DOHH2 (cell line): ENCODE data around the gene RDH8.

Experiments used
- H3F3A ChIP-seq: fragments of 200-600 bp; sonication (generic), shearing (Covaris generic); 2 replicates; pipeline ENCODE4 v1.6.0; 2016; ENCODE audit warnings: antibody characterized with exemption, mild to moderate bottlenecking; ENCODE audit not compliant: control insufficient read depth, insufficient read depth
- H3K27ac ChIP-seq: fragments of 200-600 bp; sonication (generic); 2 replicates; pipeline ENCODE4 v1.5.1; 2014; ENCODE audit warnings: low read depth, mild to moderate bottlenecking, low read length, moderate library complexity
- H3K27me3 ChIP-seq: fragments of 200-600 bp; sonication (generic); 2 replicates; pipeline ENCODE4 v1.6.1; 2014; ENCODE audit warnings: mild to moderate bottlenecking, low read length, mixed read lengths; ENCODE audit not compliant: control insufficient read depth
- H3K36me3 ChIP-seq: fragments of 200-600 bp; sonication (generic); 2 replicates; pipeline ENCODE4 v1.6.1; 2014; ENCODE audit warnings: mild to moderate bottlenecking, low read length, moderate library complexity, mixed read lengths; ENCODE audit not compliant: control insufficient read depth
- H3K4me1 ChIP-seq: fragments of 200-600 bp; sonication (generic); 2 replicates; pipeline ENCODE4 v1.6.1; 2014; ENCODE audit warnings: mild to moderate bottlenecking, low read length, mixed read lengths; ENCODE audit not compliant: control insufficient read depth
- H3K4me2 ChIP-seq: fragments of 200-600 bp; sonication (generic); 2 replicates; pipeline ENCODE4 v1.6.0; 2014; ENCODE audit warnings: mild to moderate bottlenecking, low read length, moderate library complexity
- H3K4me3 ChIP-seq: fragments of 200-600 bp; sonication (generic); 2 replicates; pipeline ENCODE4 v1.5.1; 2014; ENCODE audit warnings: mild to moderate bottlenecking, low read length, mixed read lengths
- H3K79me2 ChIP-seq: fragments of 200-600 bp; sonication (generic); 2 replicates; pipeline ENCODE4 v1.6.1; 2014; ENCODE audit warnings: mild to moderate bottlenecking, low read length, mixed read lengths; ENCODE audit not compliant: control insufficient read depth
- H3K9me2 ChIP-seq: fragments of 200-600 bp; sonication (generic); replicated peaks from 2 replicates; pipeline ENCODE4 v1.6.1; 2014; ENCODE audit warnings: mild to moderate bottlenecking, low read length, mixed read lengths; ENCODE audit not compliant: control insufficient read depth
- H3K9me3 ChIP-seq: fragments of 200-600 bp; sonication (generic); 2 replicates; pipeline ENCODE4 v1.6.1; 2014; ENCODE audit warnings: antibody characterized with exemption, low read length, mixed read lengths; ENCODE audit not compliant: control insufficient read depth, insufficient read depth
- H4K20me1 ChIP-seq: fragments of 200-600 bp; sonication (generic); 2 replicates; pipeline ENCODE4 v1.6.0; 2014; ENCODE audit warnings: low read depth, mild to moderate bottlenecking, antibody characterized with exemption, low read length, moderate library complexity; ENCODE audit not compliant: control insufficient read depth, insufficient read depth
- CTCF ChIP-seq: fragments of 200-600 bp; sonication (generic); IDR thresholded peaks from one replicate; pipeline ENCODE4 v1.5.1; 2014; ENCODE audit warnings: antibody characterized with exemption, mild to moderate bottlenecking, low read depth, low read length; ENCODE audit not compliant: poor library complexity, severe bottlenecking
- EZH2phosphoT487 ChIP-seq: fragments of 200-600 bp; sonication (generic); IDR thresholded peaks from 2 replicates; pipeline ENCODE4 v1.6.1; 2017; ENCODE audit warnings: borderline replicate concordance, mild to moderate bottlenecking, antibody characterized with exemption, low read length, moderate library complexity, mixed read lengths

The RDH8 gene

DNA sequence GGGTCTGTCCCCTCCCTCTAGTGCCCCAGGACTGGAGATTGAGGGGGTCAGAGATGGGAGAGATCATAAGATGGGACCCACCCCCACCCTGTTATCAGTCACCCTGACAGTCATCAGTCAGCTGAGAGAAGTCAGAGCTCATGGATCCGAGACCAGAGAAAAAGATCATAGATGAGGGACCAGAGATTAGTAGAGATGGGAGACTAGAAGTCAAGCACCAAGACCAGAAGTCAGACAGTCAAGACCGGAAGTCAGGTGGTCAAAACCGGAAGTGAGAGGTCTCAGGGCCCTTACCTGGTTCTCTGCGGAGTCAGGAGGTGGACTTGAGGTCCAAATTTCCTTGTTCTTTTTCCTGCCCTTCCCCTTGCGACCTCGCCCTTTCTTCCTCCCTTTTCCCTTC is 10.0 kb upstream of the RDH8 start:
- H3K79me2 ChIP-seq = no peaks in the 10 kb centered on the region
- no peak for TF ChIP-seq CTCF
- TF ChIP-seq EZH2phosphoT487 = no peak

GRCh38 chr19:10004617-10005016 is 8.7 kb upstream of the RDH8 start:
- H3K4me3 ChIP-seq = no peak overlapping the region
- H3K79me2 ChIP-seq = no peaks in the 10 kb centered on the region
- no peak overlapping the region for H3K4me2 ChIP-seq
- no peaks in the 10 kb centered on the region for H4K20me1 ChIP-seq
- H3K9me3 ChIP-seq = no peaks in the 10 kb centered on the region
- no peaks in the 10 kb centered on the region for H3K9me2 ChIP-seq
- H3F3A ChIP-seq = no peaks in the 10 kb centered on the region
- no peak overlapping the region for H3K27ac ChIP-seq
- peaks cover 7% of the 10 kb centered on the region; the same call in 1 of the 2 replicates for H3K27me3 ChIP-seq
- H3K4me1 ChIP-seq = peaks cover 5% of the 10 kb centered on the region
- TF ChIP-seq EZH2phosphoT487 (no peak), CTCF (no peak)
- no peaks in the 10 kb centered on the region for H3K36me3 ChIP-seq

More for the DNA sequence above, 10.0 kb upstream of the RDH8 start:
- Histone ChIP-seq H3F3A (no peaks in the 10 kb centered on the region), H3K9me3 (no peaks in the 10 kb centered on the region), H3K4me3 (no peak overlapping the region), H3K4me2 (no peak overlapping the region), H3K4me1 (peaks cover 5% of the 10 kb centered on the region), H4K20me1 (no peaks in the 10 kb centered on the region), H3K36me3 (no peaks in the 10 kb centered on the region), H3K9me2 (no peaks in the 10 kb centered on the region), H3K27me3 (peaks cover 2% of the 10 kb centered on the region; the same call in 1 of the 2 replicates), H3K27ac (no peak overlapping the region)

DNA sequence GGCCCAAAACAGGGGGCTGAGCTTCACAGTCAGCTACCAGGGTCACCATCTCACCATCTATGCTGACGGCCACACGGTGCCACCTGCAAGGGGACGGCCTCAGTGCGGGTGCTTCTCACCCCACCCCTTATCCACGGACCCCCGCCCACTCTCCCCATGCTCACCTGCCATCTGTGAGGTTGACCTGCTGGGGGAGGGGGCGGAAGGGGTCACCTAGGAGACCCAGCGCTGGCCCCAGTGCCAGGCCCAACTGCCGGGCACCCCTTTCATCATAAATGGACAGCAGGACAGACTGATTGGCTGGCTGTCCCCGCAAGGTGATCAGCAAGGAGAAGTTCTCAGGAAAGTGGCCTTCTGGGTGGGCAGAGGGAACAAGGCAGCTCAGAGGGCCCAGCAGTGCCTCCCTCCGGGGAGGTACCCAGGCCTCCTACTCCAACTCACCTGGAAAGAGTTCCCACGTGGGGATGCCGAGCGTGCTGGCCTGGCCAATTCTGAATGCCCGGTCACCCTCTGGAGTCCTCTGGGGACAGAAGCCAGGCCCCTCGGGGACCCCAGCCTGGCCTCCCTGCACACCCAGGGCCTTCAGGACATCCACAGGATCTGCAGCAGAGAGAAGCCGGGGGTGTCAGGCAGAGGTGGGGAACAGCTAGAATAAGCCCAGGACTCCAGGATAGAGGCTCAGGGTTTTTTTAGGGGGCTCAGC is 7.5 kb upstream of the RDH8 start:
- Histone ChIP-seq H3F3A (no peaks in the 10 kb centered on the region), H4K20me1 (no peaks in the 10 kb centered on the region), H3K9me3 (no peaks in the 10 kb centered on the region), H3K36me3 (no peaks in the 10 kb centered on the region), H3K27me3 (peaks cover 7% of the 10 kb centered on the region; the same call in 1 of the 2 replicates), H3K27ac (no peak overlapping the region), H3K79me2 (no peaks in the 10 kb centered on the region), H3K4me2 (no peak overlapping the region), H3K4me3 (no peak overlapping the region), H3K4me1 (peaks cover 5% of the 10 kb centered on the region), H3K9me2 (no peaks in the 10 kb centered on the region)
- no peak for TF ChIP-seq EZH2phosphoT487
- TF ChIP-seq CTCF = no peak
